ENCODE data around the gene TESK1. TPM values are rescaled to one million over a fixed set of nuclear protein-coding genes. Genes with fewer than 3 reads are reported as not detected.

The TESK1 gene
- total and polyA plus RNA-seq, 2 of the 8 experiments (the other 6 are each of a cell fraction or from before 2014, with no cell fraction given): 13.5 to 13.9 TPM

GRCh38 chr9:35559792-35560530 is 45.1 kb upstream of the TESK1 start (continued):
- TF ChIP-seq CHD7 (IDR thresholded peaks at IDR 0.05; ENCODE audit: insufficient replicate concordance, low read length) (no peak), EP300 (IDR thresholded peaks at IDR 0.05; ENCODE audit: borderline replicate concordance in 1 of 2, low read depth in 2 of 2, low read length in 2 of 2) (no peak), SRF (IDR thresholded peaks at IDR 0.05; ENCODE audit: low read depth, low read length) (no peak), SIX5 (IDR thresholded peaks at IDR 0.05; ENCODE audit: low read depth, low read length) (no peak), BCL11A (IDR thresholded peaks at IDR 0.05; ENCODE audit: low read depth in 2 of 2, low read length in 2 of 2) (no peak)
